Measurements from ENCODE around the gene TIMM29.

Gene TIMM29

DNA sequence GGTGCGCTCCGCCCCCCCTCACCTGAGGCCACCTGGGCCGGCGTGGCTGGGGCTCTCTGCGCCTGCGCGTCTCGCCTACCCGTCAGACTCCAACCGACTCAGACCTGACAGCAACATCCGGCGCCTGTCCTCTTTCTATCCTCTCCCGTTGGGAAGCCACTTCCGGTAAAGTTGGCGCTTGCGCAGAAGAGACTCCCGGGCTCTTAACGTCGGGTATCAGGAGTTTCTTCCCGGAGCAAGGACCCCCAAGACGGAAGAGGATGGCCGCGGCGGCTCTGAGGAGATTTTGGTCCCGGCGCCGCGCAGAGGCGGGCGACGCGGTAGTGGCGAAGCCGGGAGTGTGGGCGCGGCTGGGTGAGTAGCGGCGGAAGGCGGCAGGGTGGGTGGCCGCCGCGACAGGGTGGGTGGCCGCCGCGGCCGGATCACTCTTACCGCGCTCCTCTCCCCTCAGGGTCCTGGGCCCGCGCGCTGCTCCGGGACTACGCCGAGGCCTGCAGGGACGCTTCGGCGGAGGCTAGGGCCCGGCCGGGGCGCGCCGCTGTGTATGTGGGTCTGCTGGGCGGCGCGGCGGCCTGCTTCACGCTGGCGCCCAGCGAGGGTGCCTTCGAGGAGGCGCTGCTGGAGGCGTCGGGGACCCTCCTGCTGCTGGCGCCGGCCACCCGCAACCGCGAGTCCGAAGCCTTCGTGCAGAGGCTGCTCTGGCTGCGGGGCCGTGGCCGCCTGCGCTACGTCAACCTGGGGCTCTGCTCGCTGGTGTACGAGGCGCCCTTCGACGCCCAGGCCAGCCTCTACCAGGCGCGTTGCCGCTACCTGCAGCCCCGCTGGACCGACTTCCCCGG is at the start of gene TIMM29, which contains the start of gene YIPF2:
TIMM29 (plus strand) TSS at position 249 of the 839 bp plus-strand sequence; CDS start at position 261, 12 bp downstream.
YIPF2 (minus strand) TSS at position 77 of the 839 bp plus-strand sequence. CDS start 229 bp downstream, outside the sequence.
- peak; percentile 93 to 94 for DNase-seq

DNA sequence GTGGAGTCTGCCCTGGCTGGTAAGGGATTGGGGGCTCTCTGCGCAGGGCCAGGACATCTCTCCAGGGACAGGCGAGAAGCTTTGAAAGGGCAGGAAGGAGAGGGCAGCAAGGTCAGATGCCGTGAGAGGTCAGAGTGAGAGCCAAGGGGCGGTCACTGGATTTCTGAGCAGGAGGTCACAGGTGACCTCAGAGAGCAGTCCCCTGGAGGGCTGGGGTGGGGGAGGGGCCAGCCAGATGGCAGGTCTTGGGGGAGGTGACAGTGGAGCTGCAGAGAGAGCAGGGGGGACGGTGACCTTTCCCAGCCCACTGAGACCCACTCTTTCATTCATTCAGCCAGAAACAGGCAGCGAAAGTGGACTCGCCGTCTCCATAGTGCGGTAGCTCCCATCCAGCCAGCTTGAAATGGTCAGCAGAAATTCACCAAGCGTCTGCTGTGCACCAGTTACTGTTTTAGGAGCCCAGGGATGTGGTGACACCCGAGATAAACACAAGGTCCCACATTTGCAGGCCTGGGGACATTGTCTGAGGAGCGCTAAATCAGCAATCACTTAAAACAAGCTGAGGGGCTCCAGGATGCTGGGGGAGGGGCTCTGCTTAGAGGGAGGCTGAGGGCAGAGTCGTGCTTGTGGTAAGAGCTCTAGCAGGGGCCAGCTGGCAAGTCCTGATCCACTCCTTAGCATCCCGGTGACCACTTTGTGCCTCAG is 47.1 kb upstream of the TIMM29 start:
- DNase-seq, result no peak

DNA sequence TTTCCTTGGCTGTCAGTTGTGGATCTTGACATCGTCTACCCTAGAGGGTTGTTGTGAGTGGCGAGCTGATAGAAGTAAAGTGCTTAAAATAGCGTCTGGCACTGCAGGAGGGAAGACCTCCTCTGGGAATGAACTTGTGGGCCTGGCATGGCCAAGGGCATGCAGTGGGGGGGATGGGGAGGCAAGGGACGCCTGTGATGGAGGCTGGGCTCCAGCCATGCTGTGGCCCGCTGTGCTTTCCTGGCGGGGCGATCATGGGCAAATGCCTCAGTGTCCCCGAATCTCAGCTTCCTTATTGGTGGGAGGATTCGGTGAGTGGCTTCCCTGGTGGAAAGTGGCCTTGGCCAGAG is 46.5 kb upstream of the TIMM29 start:
- no peak for DNase-seq

DNA sequence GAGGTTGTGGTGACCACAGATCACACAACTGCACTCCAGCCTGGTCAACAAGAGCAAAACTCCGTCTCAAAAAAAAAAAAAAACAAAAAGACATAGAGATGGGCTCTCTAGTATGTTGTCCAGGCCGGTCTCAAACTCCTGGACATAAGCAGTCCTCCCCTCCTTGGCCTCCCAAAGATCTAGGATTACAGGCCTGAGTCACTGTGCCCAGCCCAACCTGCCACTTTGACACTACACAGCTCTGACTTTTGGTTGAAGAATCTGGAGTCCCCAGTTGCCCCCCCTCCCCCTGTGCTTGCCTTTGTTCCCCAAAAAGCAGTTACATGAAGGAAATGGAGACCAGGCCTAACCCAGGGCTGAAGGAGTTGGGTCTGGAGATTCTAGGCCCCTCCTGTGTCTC is 44.3 kb upstream of the TIMM29 start:
- no peak for DNase-seq

DNA sequence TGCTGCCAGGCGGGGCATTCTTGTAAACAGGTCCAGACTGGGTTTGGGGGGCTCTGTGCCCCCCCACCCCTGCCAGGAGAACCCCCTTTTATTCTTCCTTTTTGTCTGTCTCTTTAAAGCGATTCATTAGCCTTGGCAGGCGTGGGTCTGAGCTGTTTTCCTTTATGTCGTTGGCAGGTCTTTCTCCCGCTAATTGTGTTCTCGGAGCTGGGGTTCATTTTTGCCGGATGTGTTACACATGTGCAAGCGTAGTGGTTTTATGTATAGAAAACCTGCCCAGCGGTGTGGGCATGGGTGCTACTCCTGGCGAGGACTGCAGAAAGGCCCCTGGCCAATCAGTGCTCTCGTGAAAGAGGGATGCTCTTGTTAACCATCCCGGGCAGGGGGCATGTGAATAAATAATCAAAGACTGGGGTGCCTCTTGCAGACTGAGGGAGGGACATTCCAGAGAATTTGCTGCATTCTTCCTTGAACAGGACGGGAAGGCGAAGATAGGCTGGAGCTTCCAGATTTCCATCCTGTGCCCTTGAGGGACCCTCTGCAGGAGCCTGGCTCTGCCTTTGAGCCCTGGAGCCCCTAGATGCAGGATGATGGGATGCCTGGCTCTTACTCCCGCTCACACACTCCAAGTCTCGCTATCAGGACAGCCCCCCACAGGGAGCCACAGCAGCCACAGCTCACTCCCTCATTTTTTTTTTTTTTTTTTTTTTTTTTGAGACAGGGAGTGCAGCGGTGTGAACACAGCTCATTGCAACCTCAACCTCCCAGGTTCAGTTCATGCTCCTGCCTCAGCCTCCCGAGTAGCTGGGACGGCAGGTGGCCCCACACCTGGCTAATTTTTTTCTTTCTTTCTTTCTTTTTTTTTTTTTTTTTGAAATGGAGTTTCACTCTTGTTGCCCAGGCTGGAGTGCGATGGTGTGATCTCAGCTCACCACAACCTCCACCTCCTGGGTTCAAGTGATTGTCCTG is 43.1 kb upstream of the TIMM29 start:
- DNase-seq, result no peak

DNA sequence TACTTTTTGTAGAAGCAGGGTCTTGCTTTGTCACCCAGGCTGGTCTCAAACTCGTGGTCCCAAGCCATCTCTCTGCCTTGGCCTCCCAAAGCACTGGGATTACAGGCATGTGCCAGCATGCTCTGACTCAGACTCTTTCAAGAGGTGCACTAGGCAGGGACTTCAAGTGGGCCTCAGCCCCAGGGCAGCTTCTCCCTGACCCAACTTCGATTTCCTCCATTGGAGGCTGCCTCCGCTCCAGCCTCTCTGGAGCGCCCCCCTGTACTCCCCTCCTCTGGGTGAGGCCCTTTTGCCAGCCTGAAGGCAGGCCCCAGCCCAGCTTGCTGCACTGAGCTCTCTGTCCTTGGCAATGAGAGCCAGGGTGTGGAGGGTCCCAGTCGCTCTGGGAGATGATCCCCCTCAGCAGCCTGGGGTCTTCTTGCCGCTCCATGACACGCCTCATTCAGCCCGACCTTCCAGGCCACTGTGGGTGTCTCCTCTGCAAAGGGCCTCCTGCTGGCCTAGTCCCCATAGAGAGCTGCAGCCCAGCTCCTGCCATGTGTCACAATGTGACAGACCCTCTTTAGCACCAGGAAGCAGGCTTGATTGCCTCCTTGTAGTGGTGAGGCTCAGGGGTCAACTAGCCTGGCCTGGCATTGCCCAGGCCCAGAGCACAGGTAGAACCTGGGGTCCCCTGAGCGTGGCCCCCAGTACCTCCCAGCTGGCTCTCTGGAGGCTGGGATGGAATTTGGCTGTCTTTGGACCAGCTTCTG is 40.8 kb upstream of the TIMM29 start:
- DNase-seq, result no peak

DNA sequence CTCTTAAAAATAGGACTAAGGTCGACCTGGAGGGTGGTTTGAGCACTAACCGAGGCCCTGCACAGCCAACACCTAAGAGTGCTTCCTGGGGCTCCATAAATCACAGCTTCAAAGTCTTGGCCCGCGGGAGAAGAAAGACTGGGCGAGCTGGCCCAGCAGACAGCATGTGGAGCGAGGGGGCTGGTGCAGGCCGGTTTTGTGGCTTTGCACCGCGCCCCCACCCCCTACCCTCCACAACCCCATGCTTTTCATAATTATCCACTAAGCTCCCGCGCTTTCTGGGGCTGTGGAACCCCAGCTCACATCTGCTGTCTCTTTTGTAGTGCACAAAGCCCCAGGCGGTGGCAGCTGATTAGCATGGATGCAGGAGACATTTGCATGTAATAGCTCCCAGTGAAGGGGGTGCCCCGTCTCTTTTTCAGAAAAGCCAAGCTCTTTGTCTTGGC is 40.2 kb upstream of the TIMM29 start:
- no peak for DNase-seq

DNA sequence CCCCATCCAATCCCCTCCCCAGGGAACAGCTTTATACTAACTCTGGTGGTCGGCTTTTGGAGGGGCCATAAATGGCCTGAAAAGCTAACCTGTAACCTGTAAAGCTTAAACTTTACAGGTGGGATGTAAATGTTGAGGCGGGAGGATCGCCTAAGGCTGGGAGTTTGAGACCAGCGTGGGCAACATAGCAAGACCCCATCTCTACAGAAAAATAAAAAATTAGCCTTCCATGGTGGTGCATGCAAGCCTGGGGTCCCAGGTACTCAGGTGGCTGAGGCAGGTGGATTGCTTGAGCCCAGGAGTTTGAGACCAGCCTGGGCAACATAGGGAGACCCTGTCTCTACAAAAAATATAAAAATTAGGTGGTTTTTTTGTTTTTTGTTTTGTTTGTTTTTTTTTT is 38.7 kb upstream of the TIMM29 start:
- DNase-seq, result no peak

DNA sequence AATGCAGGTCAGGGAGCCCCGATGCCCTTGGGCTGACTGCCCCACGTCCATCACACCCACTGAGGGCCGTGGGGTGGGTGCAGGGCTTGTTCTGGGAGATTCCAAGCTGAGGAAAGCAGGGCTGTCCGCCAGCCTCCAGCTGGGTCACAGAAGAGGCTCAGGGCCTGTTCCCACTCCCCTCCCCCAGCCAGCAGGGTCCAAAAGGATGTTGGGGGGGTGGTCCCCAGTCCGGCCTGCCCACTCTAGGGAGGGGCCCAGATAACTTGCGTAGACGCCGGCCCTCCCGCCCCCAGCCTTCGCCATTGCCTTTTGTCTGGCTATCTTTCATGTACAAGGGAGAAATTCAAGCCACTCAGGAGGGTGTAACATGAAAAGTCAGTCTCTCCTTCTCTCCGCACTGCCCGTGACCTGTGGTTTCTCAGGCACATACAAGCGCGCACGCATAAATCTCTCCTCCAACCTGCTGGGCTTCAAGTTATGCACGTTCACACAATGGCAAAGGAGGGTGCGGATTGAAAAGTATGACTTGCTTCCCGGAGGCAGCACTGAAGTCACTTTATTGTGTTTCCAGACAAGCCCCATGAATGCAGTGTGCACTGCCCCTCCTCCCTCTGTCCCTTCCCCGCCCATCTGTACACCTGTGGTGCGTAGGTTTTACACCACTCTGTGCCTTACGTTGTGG is 37.1 kb upstream of the TIMM29 start:
- DNase-seq, result no peak

DNA sequence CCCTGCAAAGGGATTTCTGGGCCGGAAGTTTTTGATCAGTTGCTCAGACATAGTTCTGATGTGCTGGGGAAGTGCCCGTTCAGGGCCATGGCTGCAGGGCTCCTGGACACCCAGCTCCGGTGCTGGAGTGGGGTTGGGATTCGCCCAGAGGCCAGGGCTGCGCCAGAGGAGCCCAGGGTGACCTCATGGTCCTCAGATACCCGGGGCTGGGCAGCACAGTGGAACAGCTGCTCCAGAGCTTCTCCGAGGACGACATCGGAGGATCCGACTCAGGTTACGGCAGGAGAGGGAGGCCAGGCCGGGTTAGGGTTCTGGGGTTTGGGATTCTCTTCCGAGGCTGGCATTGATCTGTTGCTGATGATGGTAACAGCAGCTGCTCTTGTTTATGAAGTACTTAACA is 36.4 kb upstream of the TIMM29 start:
- DNase-seq, result no peak

DNA sequence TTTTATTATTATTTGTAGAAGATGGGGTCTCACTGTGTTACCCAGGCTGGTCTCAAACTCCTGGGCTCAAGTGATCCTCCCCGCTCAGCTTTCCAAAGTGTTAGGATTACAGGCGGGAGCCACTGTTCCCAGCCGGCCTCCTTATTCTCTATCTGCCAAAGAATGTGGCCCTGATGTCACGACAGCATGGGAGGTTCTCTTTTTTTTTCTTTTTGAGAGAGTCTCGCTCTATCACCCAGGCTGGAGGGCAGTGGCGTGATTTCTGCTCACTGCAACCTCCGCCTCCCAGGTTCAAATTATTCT is 33.7 kb upstream of the TIMM29 start:
- no peak for DNase-seq

DNA sequence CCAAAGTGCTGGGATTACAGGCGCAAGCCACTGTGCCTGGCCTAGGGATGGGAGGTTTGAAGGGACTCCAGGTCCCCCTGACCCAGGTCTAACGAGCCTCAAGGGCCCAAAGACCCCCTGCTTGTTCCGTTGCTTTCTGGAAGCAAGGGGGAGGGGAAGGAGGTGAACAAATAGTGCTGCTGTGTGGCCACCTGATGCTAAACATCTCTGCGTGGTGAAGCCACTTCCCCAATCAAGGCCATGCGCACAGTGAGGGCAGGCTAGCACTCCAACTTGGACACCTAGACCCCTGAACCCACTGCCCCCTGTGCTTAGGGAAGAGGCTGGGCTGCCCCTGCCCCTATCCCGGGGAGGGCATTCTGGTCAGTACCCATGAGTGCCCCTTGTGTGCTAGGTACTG is 33.2 kb upstream of the TIMM29 start:
- no peak for DNase-seq

DNA sequence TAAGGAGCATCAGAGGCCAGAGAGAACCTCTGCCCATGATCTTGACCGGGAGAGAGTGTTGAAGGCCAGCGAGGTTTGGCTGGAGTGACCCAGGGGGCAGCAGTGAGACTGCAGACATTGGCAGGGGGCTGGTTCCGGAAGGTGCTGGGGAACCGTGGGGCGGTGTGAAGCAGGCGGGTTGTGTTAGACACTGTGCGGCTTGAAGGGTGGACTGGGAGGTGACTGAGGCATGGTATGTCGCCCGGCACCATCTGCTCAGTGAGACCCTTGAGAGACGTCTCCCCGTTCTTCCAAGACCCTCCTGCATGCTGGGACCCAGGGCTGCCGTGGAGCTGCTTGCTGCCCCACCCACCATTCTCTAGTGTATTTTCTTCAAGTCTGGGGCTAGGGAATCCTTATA is 32.7 kb upstream of the TIMM29 start:
- no peak for DNase-seq

DNA sequence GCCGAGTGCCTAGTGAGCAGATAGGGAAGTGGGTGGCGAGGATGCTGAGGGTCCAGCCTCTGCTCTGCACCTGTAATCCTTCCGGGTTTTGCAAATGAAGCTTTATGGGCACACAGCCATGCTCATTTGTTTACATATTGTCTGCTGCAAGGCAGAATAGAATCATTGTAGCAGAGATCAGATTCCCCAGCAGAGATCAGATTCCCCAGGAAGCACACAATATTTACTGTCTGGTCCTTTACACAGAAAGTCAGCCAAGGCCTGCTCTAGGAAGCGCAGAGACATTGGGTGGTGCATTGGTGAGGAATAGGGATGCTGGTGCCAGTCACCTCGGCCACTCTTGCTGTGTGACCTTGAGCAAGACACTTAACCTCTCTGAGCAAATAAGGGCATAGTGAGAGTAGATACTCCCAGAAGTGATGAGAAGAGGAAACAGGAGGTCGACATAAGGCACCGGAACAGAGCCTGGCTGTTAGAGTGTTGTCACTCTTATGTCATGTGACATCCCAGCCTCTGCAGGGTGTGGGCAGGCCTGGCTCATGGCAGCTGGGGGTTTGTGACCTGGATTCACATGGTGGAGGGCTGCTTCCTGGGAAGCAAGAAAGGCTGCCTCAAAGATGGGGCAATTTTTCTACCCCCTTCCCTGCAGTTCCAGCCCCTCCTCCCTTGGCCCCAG is 31.6 kb upstream of the TIMM29 start:
- DNase-seq, result no peak

DNA sequence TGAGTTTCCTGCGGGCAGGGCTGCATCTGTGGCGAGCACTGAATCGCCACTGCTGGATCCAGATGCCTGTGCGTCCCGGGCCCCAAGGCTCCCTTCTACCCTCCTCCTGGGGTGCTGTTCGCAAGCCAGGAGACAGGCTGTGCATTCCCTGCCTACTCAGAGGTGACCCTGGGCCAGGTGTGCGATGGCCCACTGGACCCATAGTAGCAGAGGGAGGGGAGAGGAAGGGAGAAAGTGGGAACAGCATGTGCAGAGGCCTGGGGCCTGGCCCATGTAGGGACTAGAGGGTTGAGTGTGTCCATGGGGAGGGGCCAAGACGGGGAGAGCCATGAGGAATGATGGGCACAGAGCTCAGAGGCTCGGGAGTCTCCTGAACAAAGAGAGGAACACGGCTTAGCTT is 30.0 kb upstream of the TIMM29 start:
- DNase-seq, result no peak

DNA sequence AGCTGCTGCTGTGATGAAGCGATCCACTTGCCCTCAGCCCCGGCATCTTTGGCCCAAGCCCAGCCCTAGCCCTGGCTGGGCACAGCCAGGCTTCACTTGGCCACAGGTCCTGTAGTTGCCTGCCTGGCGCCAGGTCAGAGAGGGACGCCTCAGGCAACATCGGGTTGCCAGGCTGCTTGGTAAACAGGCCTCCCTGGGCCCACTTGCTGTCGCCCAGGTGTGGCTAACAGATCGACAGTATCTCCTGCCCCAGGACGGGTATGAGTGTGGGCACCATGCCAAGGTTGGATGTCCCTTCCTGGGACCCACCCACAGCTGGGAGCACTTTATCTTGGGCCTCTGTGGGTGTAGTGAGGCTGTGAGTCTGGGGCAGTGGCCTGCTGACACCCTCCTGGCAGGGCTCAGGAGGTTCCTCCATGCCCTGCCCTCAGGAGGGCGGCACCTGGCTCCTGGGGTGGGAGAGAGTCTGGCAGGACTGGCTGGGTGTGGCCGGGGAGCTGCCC is 29.4 kb upstream of the TIMM29 start:
- DNase-seq, result no peak

DNA sequence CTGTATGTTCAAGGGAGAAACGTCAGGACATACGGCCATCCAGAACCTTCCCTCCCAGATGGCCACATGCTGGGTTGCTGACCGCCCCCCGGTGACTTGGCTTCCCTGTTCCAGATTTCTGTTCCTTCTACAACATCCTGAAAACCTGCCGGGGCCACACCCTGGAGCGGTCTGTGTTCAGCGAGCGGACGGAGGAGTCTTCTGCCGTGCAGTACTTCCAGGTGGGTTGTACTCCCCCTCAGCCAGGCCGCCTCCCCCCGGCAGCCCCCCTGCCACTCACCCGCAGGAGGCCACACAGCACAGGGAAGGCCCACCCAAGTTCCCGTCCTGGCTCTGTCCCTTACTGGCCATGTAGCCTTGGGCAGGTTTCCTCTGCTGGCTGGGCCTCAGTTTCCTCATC is 20.7 kb upstream of the TIMM29 start:
- DNase-seq, result no peak

DNA sequence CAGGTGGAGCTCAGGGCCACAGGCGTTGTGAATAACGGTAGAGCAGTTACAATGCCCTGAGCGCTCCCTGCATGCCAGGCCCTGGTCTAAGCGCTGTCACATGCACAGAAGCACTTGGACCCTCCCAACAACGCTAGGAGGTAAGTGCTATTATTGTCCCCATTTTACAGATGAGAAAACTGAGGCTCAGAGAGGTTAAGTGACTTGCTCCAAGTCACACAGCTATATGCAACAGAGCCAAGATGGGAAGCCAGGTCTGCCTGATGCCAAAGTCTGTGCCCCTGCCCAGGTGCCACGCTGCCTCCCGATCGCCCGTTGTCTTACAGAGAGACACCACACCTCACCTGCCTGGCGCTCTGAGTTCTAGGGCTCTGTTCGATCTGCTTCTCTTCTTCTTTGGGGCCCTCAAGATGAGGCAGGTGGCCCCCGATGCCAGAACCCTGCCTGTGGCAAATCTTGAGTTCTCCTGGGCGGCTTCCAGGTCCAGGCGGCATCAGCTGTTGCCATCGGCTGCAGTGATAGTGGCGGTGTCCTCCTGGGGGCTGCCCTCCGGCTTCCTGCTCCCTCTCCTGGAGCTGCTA is 20.1 kb upstream of the TIMM29 start:
- no peak for DNase-seq

DNA sequence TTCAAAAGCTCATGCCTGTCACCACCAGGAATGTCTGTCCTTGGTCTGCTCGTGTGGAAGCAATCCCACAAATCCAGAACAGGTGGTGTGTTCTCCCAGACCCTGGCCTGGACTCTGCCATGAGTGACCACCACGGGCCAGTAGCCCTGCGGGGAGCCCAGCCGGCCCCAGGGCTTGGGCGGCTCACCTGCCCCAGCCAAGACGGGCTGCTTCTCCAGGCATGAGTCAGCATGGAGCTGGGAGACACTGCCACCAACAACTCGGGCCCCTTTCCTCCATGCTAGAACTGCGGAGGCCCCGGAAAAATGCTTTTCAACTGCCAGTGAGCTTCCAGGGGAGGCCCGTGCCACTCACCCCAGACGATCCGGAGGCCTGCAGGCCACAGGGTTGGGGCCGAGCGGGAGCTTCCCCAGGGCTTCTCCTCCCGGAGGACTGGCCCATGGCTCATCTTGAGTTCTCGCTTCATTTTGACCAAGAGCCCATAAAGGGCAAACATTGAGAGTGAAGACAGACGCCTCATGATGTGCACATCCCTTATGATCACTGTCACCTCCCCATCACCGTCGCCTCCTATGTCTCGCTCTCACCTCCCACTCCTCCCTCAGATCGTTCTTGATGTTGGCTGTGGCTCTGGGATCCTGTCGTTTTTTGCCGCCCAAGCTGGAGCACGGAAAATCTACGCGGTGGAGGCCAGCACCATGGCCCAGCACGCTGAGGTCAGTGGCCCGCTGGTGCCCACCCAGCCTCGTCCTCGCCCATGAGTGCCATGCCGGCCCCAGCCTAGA is 16.8 kb upstream of the TIMM29 start:
- no peak for DNase-seq

DNA sequence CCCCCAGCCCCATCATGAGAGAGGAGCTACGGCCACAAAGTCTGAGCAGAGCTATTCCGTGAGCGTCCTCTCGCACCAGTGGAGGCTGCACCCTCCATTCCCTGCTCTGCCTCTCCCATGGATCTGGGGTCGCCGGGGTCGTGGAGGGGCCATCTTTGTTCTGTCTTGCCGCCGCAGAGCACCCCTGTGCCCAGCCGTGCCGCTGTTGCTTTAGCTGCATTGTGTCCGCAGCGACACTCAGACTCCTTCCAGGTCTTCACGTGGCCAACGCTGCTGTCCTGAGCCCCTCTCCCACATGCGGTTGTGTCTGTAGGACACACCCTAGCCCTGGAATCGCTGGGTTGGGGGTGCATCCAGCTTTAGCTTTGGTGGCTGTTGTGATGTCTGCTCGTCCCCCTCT is 16.0 kb upstream of the TIMM29 start:
- DNase-seq, result no peak

All from activated CD4-positive, alpha-beta T cell treated with anti-CD3 and anti-CD28 coated beads for 4 hours (primary cell).